ENCODE data around the gene TBC1D4. TPM values are rescaled to one million over a fixed set of nuclear protein-coding genes. Genes with fewer than 3 reads are reported as not detected.

The TBC1D4 gene
- polyA plus RNA-seq, 1 donor from 2014 or later: 3.9 TPM

DNA sequence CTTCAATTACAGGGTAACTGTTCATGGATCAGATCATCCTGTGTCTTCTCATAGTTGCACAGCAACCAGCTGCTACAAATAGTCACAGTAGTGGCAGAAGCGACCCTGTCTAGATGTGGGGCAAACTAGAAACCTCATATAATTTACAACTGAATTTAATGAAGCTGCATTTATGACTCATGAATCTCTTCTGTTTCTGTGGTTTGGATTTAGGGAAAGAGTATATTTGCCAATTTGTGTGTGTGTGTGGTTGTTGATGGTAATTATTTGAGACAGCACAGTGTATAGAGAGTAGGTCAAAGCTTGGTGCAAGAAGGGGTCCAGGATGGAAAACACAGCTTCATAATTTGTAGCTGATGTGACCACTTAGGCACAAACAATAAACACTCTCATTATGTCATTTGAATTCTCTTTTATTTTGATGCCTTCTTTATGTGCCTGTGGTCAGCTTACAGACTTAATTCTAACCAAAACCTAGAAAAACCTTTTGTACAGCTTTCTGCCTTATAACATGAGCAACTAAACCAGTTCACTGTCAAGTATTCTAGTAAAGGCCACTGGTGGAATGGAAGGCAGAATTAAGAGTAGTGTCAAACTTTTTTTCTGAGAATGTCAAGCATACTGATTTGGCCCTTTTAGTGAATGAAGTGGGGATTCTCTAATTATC is 218.1 kb downstream of the TBC1D4 start:
- H3K36me3 ChIP-seq (ENCODE audit: insufficient read depth, low read length): no peaks in the 10 kb centered on the region
- no peak overlapping the region for H3K4me2 ChIP-seq (ENCODE audit: low read length)
- H3K27ac ChIP-seq (ENCODE audit: low read length): no peak overlapping the region
- H3K9me2 ChIP-seq (ENCODE audit: insufficient read depth, low read length): no peaks in the 10 kb centered on the region
- no peaks in the 10 kb centered on the region for H3F3A ChIP-seq (ENCODE audit: insufficient read depth, low read length, poor library complexity, severe bottlenecking)
- no peaks in the 10 kb centered on the region for H4K20me1 ChIP-seq (ENCODE audit: insufficient read depth)
- TF ChIP-seq TAF1 (IDR thresholded peaks at IDR 0.05; ENCODE audit: low read depth) (no peak), EZH2 (IDR thresholded peaks at IDR 0.05; ENCODE audit: borderline replicate concordance, insufficient read depth, low read length, poor library complexity, severe bottlenecking) (no peak), RAD21 (conservative IDR thresholded peaks at IDR 0.05) (no peak)
- no peaks in the 10 kb centered on the region for H3K9me3 ChIP-seq (ENCODE audit: low read length)
- H2AFZ ChIP-seq (ENCODE audit: low read depth, low read length): no peak overlapping the region
- no peak overlapping the region for H3K9ac ChIP-seq (ENCODE audit: low read length)
- no peaks in the 10 kb centered on the region for H3K27me3 ChIP-seq (ENCODE audit: insufficient read depth, low read depth, low read length)
- H3K79me2 ChIP-seq (replicated peaks; ENCODE audit: insufficient read depth, low read length): no peaks in the 10 kb centered on the region
- H3K4me3 ChIP-seq (ENCODE audit: low read length): no peak overlapping the region

DNA sequence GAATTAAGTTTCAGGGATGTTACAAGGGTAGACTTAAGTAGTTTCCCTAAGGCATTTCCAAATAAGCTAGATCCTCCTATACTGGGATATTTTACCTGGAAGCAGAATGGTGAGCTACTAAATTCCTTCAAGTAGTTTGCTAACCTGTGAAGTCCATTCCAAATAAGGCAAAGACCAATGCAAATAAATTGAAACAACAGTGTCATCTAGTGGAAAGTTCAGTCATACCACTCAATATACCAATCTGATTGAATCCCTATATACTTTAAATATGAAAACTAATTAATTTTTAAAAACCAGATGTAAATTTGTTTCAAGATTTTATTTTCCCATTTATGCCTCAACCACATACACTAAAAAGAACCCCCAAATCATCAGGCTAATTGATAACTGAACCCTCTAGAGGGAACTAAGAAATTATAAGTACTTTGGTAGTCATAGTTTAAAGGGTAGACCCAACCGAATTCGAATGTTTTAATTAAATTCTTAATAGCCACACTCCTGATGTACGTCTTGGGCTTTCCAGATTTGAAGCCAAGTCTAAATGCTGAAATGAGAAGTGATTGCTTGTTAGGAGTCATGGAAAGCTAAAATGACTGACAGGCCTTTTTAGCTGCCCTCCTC is 223.7 kb downstream of the TBC1D4 start:
- no peaks in the 10 kb centered on the region for H3K27me3 ChIP-seq (ENCODE audit: insufficient read depth, low read depth, low read length)
- H3K27ac ChIP-seq (ENCODE audit: low read length): no peak overlapping the region
- no peaks in the 10 kb centered on the region for H3K36me3 ChIP-seq (ENCODE audit: insufficient read depth, low read length)
- H3K9me3 ChIP-seq (ENCODE audit: low read length): no peaks in the 10 kb centered on the region
- H2AFZ ChIP-seq (ENCODE audit: low read depth, low read length): no peak overlapping the region
- no peaks in the 10 kb centered on the region for H4K20me1 ChIP-seq (ENCODE audit: insufficient read depth)
- H3K9ac ChIP-seq (ENCODE audit: low read length): no peak overlapping the region
- TF ChIP-seq MXI1 (conservative IDR thresholded peaks at IDR 0.05; ENCODE audit: poor library complexity, severe bottlenecking): no peak
- peak; percentile 87 for TF ChIP-seq CTCF (IDR thresholded peaks at IDR 0.05; ENCODE audit: poor library complexity, severe bottlenecking)
- TF ChIP-seq POLR2AphosphoS5 (IDR thresholded peaks at IDR 0.05): no peak
- no peak for TF ChIP-seq EZH2 (IDR thresholded peaks at IDR 0.05; ENCODE audit: borderline replicate concordance, insufficient read depth, low read length, poor library complexity, severe bottlenecking)
- no peak for TF ChIP-seq REST (IDR thresholded peaks at IDR 0.05; ENCODE audit: borderline replicate concordance)
- TF ChIP-seq TAF1 (IDR thresholded peaks at IDR 0.05; ENCODE audit: low read depth): no peak
- TF ChIP-seq RAD21 (conservative IDR thresholded peaks at IDR 0.05): peak; percentile 94
- peak; percentile 90 for TF ChIP-seq SMC3 (conservative IDR thresholded peaks at IDR 0.05; ENCODE audit: poor library complexity)
- TF ChIP-seq EP300 (conservative IDR thresholded peaks at IDR 0.05; ENCODE audit: poor library complexity, severe bottlenecking): no peak
- no peaks in the 10 kb centered on the region for H3K9me2 ChIP-seq (ENCODE audit: insufficient read depth, low read length)
- no peak overlapping the region for H3K4me2 ChIP-seq (ENCODE audit: low read length)
- H3K79me2 ChIP-seq (replicated peaks; ENCODE audit: insufficient read depth, low read length): no peaks in the 10 kb centered on the region
- no peak overlapping the region for H3K4me3 ChIP-seq (ENCODE audit: low read length)
- peaks cover 3% of the 10 kb centered on the region for H3F3A ChIP-seq (ENCODE audit: insufficient read depth, low read length, poor library complexity, severe bottlenecking)
